ENCODE data around the gene ADGRF3. TPM values are rescaled to one million over a fixed set of nuclear protein-coding genes. Genes with fewer than 3 reads are reported as not detected.

Gene ADGRF3
- total RNA-seq, 1 experiment from 2014 or later: 0.48 TPM

GRCh38 chr2:26314243-26314642 lies 32.3 kb downstream of the ADGRF3 start:
- H3F3A ChIP-seq (ENCODE audit: insufficient read depth, low read depth): no peaks in the 10 kb centered on the region
- CTCF ChIA-PET: no interaction called here
- no peak overlapping the region for H3K4me3 ChIP-seq
- no peaks in the 10 kb centered on the region for H3K9me3 ChIP-seq (ENCODE audit: insufficient read depth, low read depth)
- no peaks in the 10 kb centered on the region for H3K9me2 ChIP-seq (ENCODE audit: insufficient read depth)
- H3K4me2 ChIP-seq: no peak overlapping the region
- POLR2A ChIA-PET (ENCODE audit: unreplicated experiment): no interaction called here
- BruUV-seq (replicated peaks): no TSS peak
- intact Hi-C loops (cut with micrococcal nuclease; ENCODE audit: unreplicated experiment): no loop called here
- no peak overlapping the region for H2AFZ ChIP-seq
- no peaks in the 10 kb centered on the region for H4K20me1 ChIP-seq (ENCODE audit: insufficient read depth)
- no peak overlapping the region for H3K27ac ChIP-seq
- H3K79me2 ChIP-seq (ENCODE audit: low read depth): no peaks in the 10 kb centered on the region
- TF ChIP-seq EZH2 (IDR thresholded peaks at IDR 0.05; ENCODE audit: low read depth): no peak
- TF ChIP-seq CTCF (conservative IDR thresholded peaks at IDR 0.05): no peak
- DNase-seq: no peak
- no peaks in the 10 kb centered on the region for H3K36me3 ChIP-seq (ENCODE audit: low read depth)
- H3K4me1 ChIP-seq (replicated peaks; ENCODE audit: insufficient read depth): no peaks in the 10 kb centered on the region
- no peaks in the 10 kb centered on the region for H3K27me3 ChIP-seq (ENCODE audit: insufficient read depth, low read depth)

- Histone ChIP-seq H3K27ac (no peak overlapping the region), H3K9me2 (ENCODE audit: insufficient read depth) (no peaks in the 10 kb centered on the region), H3K27me3 (ENCODE audit: insufficient read depth, low read depth) (no peaks in the 10 kb centered on the region), H4K20me1 (ENCODE audit: insufficient read depth) (no peaks in the 10 kb centered on the region), H3K4me1 (replicated peaks; ENCODE audit: insufficient read depth) (no peaks in the 10 kb centered on the region), H2AFZ (no peak overlapping the region), H3K4me3 (no peak overlapping the region), H3K4me2 (no peak overlapping the region), H3K79me2 (ENCODE audit: low read depth) (no peaks in the 10 kb centered on the region), H3K36me3 (ENCODE audit: low read depth) (no peaks in the 10 kb centered on the region), H3F3A (ENCODE audit: insufficient read depth, low read depth) (no peaks in the 10 kb centered on the region), H3K9me3 (ENCODE audit: insufficient read depth, low read depth) (no peaks in the 10 kb centered on the region)
- ChIA-PET POLR2A (ENCODE audit: unreplicated experiment) (no interaction called here), CTCF (no interaction called here)
- BruUV-seq (replicated peaks): no TSS peak
- intact Hi-C loops (cut with micrococcal nuclease; ENCODE audit: unreplicated experiment): no loop called here
- no peak for DNase-seq
- TF ChIP-seq CTCF (conservative IDR thresholded peaks at IDR 0.05): no peak
- TF ChIP-seq EZH2 (IDR thresholded peaks at IDR 0.05; ENCODE audit: low read depth): no peak
Observed at GRCh38 chr2:26313446-26313845, 33.1 kb downstream of the ADGRF3 start.

GRCh38 chr2:26312471-26312870 lies 34.1 kb downstream of the ADGRF3 start:
- Histone ChIP-seq H3K4me1 (replicated peaks; ENCODE audit: insufficient read depth) (no peaks in the 10 kb centered on the region), H3K9me3 (ENCODE audit: insufficient read depth, low read depth) (no peaks in the 10 kb centered on the region), H3F3A (ENCODE audit: insufficient read depth, low read depth) (no peaks in the 10 kb centered on the region), H3K9me2 (ENCODE audit: insufficient read depth) (no peaks in the 10 kb centered on the region), H3K27me3 (ENCODE audit: insufficient read depth, low read depth) (no peaks in the 10 kb centered on the region), H3K79me2 (ENCODE audit: low read depth) (no peaks in the 10 kb centered on the region), H3K36me3 (ENCODE audit: low read depth) (no peaks in the 10 kb centered on the region), H3K27ac (no peak overlapping the region), H4K20me1 (ENCODE audit: insufficient read depth) (no peaks in the 10 kb centered on the region), H3K4me2 (no peak overlapping the region), H2AFZ (no peak overlapping the region), H3K4me3 (no peak overlapping the region)
- CTCF ChIA-PET: no interaction called here
- intact Hi-C loops (cut with micrococcal nuclease; ENCODE audit: unreplicated experiment): no loop called here
- no peak for DNase-seq
- no TSS peak for BruUV-seq (replicated peaks)
- no peak for TF ChIP-seq EZH2 (IDR thresholded peaks at IDR 0.05; ENCODE audit: low read depth)
- TF ChIP-seq CTCF (conservative IDR thresholded peaks at IDR 0.05): no peak
- POLR2A ChIA-PET (ENCODE audit: unreplicated experiment): no interaction called here
